Nephron progenitor cell (in vitro differentiated cells): ENCODE measurements around the gene CDH22.

Experiments used
- DNase-seq: peaks from one replicate; pipeline ENCODE4 v3.0.0; 2021
- H3K27ac Mint-ChIP-seq: 2 replicates; pipeline ENCODE4 v1.8.0; 2021; ENCODE audit warnings: mild to moderate bottlenecking, moderate library complexity, mixed read lengths
- H3K27me3 Mint-ChIP-seq: 2 replicates; pipeline ENCODE4 v1.8.0; 2021; ENCODE audit warnings: mild to moderate bottlenecking, low read depth, mixed read lengths; ENCODE audit not compliant: poor library complexity
- H3K36me3 Mint-ChIP-seq: 2 replicates; pipeline ENCODE4 v1.8.0; 2021; ENCODE audit warnings: low read depth, mixed read lengths
- H3K4me1 Mint-ChIP-seq: 2 replicates; pipeline ENCODE4 v1.8.0; 2021; ENCODE audit warnings: mixed read lengths
- H3K4me3 Mint-ChIP-seq: 2 replicates; pipeline ENCODE4 v1.8.0; 2021; ENCODE audit warnings: mild to moderate bottlenecking, moderate library complexity, mixed read lengths
- H3K9me3 Mint-ChIP-seq: 2 replicates; pipeline ENCODE4 v1.8.0; 2021; ENCODE audit warnings: mild to moderate bottlenecking, moderate library complexity, mixed read lengths
- CTCF ChIP-seq: fragments of 200-600 bp; sonication (generic); IDR thresholded peaks from 2 replicates; pipeline ENCODE4 v1.5.0; 2021; ENCODE audit warnings: antibody characterized with exemption

CDH22 gene

GRCh38 chr20:46131396-46131795 is 176.9 kb downstream of the CDH22 start:
- H3K4me3 Mint-ChIP-seq = no peak overlapping the region
- TF ChIP-seq CTCF = no peak
- H3K4me1 Mint-ChIP-seq = no peaks in the 10 kb centered on the region
- peaks cover 77% of the 10 kb centered on the region for H3K27me3 Mint-ChIP-seq
- H3K36me3 Mint-ChIP-seq = no peaks in the 10 kb centered on the region
- no peak overlapping the region for H3K27ac Mint-ChIP-seq
- H3K9me3 Mint-ChIP-seq = no peaks in the 10 kb centered on the region
- DNase-seq = no peak

- Mint-ChIP-seq H3K27ac (no peak overlapping the region), H3K36me3 (no peaks in the 10 kb centered on the region), H3K4me3 (no peak overlapping the region), H3K27me3 (peaks cover 69% of the 10 kb centered on the region), H3K4me1 (no peaks in the 10 kb centered on the region), H3K9me3 (no peaks in the 10 kb centered on the region)
- no peak for DNase-seq
- TF ChIP-seq CTCF = no peak
Measured at GRCh38 chr20:46130534-46130933, 177.8 kb downstream of the CDH22 start.

GRCh38 chr20:46129955-46130481 is 178.3 kb downstream of the CDH22 start:
- Mint-ChIP-seq H3K4me3 (no peak overlapping the region), H3K4me1 (no peaks in the 10 kb centered on the region), H3K9me3 (no peaks in the 10 kb centered on the region), H3K36me3 (no peaks in the 10 kb centered on the region), H3K27me3 (peaks cover 64% of the 10 kb centered on the region), H3K27ac (no peak overlapping the region)
- no peak for TF ChIP-seq CTCF
- DNase-seq = no peak

GRCh38 chr20:46128310-46129151 is 179.8 kb downstream of the CDH22 start:
- no peaks in the 10 kb centered on the region for H3K9me3 Mint-ChIP-seq
- peaks cover 60% of the 10 kb centered on the region for H3K27me3 Mint-ChIP-seq
- H3K4me3 Mint-ChIP-seq = no peak overlapping the region
- no peaks in the 10 kb centered on the region for H3K4me1 Mint-ChIP-seq
- no peaks in the 10 kb centered on the region for H3K36me3 Mint-ChIP-seq
- peak; percentile 77 for DNase-seq
- no peak overlapping the region for H3K27ac Mint-ChIP-seq
- peak; percentile 71 for TF ChIP-seq CTCF

- Mint-ChIP-seq H3K4me3 (no peak overlapping the region), H3K36me3 (no peaks in the 10 kb centered on the region), H3K4me1 (no peaks in the 10 kb centered on the region), H3K9me3 (no peaks in the 10 kb centered on the region), H3K27me3 (peaks cover 53% of the 10 kb centered on the region), H3K27ac (no peak overlapping the region)
- no peak for TF ChIP-seq CTCF
- no peak for DNase-seq
Measured at GRCh38 chr20:46127396-46128010, 180.8 kb downstream of the CDH22 start.
